Measurements from ENCODE around the gene P2RX4.
A peak's percentile ranks its signal among the peaks of the same experiment; 100 is the strongest.
"Not testable (repeated sequence)": the region's sequence is repeated elsewhere in the genome, so short reads cannot be mapped to it uniquely, and the experiment has no call there.

P2RX4 gene

DNA sequence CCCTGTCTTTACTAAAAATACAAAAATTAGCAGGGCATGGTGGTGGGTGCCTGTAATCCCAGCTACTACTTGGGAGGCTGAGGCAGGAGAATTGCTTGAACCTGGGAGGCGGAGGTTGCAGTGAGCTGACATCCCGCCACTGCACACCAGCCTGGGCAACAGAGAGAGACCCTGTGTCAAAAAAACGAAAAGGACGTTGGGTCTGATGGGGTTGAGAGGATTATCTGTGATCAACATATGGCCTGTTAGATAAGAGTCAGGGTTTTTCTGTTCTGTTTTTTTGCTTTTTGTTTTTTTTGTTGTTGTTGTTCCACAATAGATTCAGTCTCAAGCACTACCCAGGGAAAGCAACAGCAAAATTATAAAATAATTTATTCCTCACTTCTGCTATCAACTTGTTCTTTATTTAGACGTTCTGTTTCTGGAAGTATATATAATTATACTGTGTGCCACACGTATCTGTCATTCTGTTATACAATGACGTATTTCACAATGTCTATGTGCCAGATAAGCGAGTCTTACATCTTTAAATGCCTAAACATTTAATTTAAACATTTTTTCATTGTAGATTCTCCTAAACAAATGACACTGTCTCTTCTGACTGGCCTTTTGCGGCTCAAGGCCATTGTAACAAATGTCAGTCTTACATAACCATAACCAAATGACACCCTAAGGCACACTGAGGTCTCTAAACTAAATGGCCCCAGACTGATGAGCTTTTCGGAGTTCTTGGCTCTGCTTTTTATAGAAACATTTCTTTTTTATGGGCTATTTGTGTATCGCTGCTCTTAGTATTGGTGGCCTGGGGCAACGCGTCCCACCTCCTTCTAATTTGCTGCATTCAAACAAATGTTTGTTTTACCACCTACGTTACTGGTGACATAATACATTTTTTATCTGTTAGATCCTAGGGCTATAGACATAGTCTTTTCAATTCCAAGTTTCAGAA, 7.2 kb upstream of the P2RX4 start:
- H3K36me3 Mint-ChIP-seq, result no peaks in the 10 kb centered on the region
- no peaks in the 10 kb centered on the region for H3K27me3 Mint-ChIP-seq
- ATAC-seq (ENCODE audit: low read depth) (no peak), DNase-seq (ENCODE audit: low spot score in 2 of 2) (no peak)
- H3K9me3 Mint-ChIP-seq, result no peaks in the 10 kb centered on the region
- no peak overlapping the region for H3K4me3 Mint-ChIP-seq
- no peak overlapping the region for H3K27ac Mint-ChIP-seq
- peaks cover 3% of the 10 kb centered on the region for H3K4me1 Mint-ChIP-seq

DNA sequence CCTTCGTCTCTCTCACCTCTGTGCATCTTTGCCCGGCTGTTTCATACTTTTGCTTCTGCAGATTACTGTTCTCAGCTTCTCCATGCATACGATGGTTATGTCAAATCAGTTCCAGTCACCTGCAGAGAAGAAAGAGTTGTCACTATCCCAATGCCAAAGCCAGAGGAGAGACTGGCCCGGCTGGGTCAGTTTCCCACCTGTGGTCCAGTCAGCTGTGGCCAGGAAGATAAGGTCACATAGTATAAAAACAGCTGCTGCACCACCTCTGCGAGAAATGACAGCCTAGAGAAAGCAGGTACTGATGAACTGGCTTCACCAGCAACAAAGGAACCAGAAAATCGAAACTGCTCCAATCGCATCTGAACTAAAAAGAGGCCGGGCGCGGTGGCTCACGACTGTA, 6.4 kb upstream of the P2RX4 start:
- no peak overlapping the region for H3K4me3 Mint-ChIP-seq
- DNase-seq (ENCODE audit: low spot score in 2 of 2), result no peak
- ATAC-seq (ENCODE audit: low read depth), result no peak
- no peaks in the 10 kb centered on the region for H3K36me3 Mint-ChIP-seq
- no peaks in the 10 kb centered on the region for H3K9me3 Mint-ChIP-seq
- H3K27me3 Mint-ChIP-seq, result no peaks in the 10 kb centered on the region
- peaks cover 3% of the 10 kb centered on the region for H3K4me1 Mint-ChIP-seq
- H3K27ac Mint-ChIP-seq, result no peak overlapping the region

DNA sequence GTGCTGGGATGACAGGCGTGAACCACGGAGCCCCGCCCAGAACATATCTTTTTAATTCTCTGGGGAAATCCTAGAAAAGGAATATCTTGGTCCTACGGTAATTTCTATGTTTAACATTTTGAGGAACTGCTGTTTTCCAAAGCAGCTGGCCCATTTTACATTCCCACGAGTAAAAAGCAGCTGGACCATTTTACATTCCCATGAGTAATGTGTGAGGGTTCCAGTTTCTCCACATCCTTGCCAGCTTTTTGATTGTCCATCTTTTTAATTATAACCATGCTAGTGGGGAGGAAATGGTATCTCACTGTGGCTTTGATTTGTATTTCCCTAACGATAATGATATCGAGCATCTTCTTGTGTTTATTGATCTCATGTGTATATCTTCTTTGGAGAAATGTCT, 4.4 kb upstream of the P2RX4 start:
- Mint-ChIP-seq H3K4me3 (no peak overlapping the region), H3K27ac (no peak overlapping the region), H3K4me1 (peaks cover 6% of the 10 kb centered on the region), H3K27me3 (no peaks in the 10 kb centered on the region), H3K9me3 (no peaks in the 10 kb centered on the region), H3K36me3 (no peaks in the 10 kb centered on the region)
- ATAC-seq (ENCODE audit: low read depth) (no peak), DNase-seq (ENCODE audit: low spot score in 2 of 2) (no peak)

DNA sequence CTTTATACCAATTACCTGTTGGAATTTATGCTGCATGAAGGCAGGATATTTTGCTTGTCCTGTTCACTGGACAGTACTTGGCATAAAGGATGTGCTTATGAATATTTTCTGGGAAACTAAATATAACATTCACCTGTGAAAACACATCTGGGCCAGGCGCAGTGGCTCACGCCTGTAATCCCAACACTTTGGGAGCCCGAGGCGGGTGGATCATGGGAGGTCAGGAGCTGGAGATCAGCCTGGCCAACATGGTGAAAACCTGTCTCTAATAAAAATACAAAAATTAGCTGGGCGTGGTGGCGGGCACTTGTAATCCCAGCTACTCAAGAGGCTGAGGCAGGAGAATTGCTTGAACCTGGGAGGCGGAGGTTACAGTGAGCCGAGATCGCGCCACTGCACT, 1.4 kb upstream of the P2RX4 start:
- not testable (repeated sequence) for H3K27ac Mint-ChIP-seq; H3K9me3 Mint-ChIP-seq; ATAC-seq (ENCODE audit: low read depth); H3K27me3 Mint-ChIP-seq; DNase-seq (ENCODE audit: low spot score in 2 of 2); H3K4me1 Mint-ChIP-seq; H3K36me3 Mint-ChIP-seq
- H3K4me3 Mint-ChIP-seq, result peak overlapping the region; percentile 34

DNA sequence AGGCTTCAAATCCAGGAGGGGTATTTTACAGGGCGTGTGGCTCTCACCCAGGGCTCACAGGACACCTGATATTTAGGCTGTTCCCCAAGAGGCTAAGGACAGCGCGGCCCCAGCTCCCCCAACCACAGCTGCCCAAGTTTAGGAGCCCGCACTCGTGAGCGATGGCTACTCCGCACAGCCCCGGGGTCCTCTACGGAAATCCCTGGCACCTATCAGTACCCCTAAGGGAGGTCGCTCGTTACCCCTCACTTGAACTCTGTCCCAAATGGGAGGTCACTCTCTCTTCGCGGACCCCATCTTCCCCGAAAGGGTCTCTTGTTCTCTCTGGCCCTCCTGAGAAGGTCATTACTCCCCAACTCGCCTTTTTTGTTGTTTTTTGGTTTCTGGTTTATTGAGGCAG, 708 bp upstream of the P2RX4 start:
- DNase-seq (ENCODE audit: low spot score in 2 of 2) (no peak), ATAC-seq (ENCODE audit: low read depth) (no peak)
- Mint-ChIP-seq H3K27me3 (no peaks in the 10 kb centered on the region), H3K27ac (peak overlapping the region; percentile 96), H3K4me3 (peak overlapping the region; percentile 81), H3K4me1 (peaks cover 10% of the 10 kb centered on the region), H3K36me3 (no peaks in the 10 kb centered on the region), H3K9me3 (no peaks in the 10 kb centered on the region)

DNA sequence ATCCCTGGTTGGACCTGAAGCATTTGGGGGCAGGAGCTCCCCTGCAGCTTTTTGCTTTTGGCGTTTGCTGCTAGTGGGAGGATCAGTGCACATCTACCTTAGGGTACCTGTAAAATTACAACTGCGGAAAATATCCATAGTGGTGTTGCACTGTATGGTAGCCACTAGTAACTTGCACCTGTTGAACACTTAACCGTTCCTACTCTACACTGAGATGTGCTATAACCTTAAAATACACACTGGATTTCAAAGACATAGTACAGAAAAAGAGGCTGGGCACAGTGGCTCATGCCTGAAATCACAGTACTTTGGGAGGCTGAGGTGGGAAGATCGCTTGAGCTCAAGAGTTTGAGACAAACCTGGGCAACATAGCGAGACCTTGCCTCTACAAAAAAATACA, 2.9 kb downstream of the P2RX4 start:
- Mint-ChIP-seq H3K27me3 (no peaks in the 10 kb centered on the region), H3K9me3 (no peaks in the 10 kb centered on the region), H3K36me3 (peaks cover 8% of the 10 kb centered on the region), H3K4me3 (no peak overlapping the region), H3K27ac (no peak overlapping the region), H3K4me1 (peaks cover 11% of the 10 kb centered on the region)
- DNase-seq (ENCODE audit: low spot score in 2 of 2), result no peak
- no peak for ATAC-seq (ENCODE audit: low read depth)

DNA sequence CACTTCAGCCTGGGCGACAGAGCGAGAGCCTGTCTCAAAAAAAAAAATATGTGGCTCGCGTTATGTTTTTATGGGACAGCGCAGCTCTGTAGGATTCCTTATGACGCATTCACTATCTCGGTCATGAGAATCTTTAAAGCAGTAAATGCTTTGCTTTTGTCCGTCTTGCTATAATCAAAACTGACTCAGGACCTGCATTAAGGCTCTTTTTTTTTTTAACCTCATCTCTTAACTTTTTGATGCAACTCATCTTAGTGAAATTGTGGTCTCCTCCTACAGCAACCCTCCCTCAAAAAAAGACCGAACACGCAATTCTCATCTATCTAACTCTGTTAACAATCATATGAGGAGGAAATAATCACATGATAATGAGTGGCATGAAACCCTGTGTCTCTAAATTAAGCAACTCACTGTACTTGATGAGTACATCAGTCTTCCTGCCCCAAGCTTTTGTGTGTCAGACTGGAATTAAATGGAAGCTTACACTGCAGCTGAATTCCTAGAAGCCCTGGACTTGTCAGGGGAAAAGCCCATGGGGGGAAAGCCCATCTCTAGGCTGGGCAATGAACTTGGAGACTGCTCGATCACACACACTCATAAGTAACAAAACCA, 4.3 kb downstream of the P2RX4 start:
- no peaks in the 10 kb centered on the region for H3K27me3 Mint-ChIP-seq
- peaks cover 16% of the 10 kb centered on the region for H3K36me3 Mint-ChIP-seq
- DNase-seq (ENCODE audit: low spot score in 2 of 2) (no peak), ATAC-seq (ENCODE audit: low read depth) (no peak)
- H3K4me3 Mint-ChIP-seq, result no peak overlapping the region
- H3K4me1 Mint-ChIP-seq, result peaks cover 11% of the 10 kb centered on the region
- no peaks in the 10 kb centered on the region for H3K9me3 Mint-ChIP-seq
- H3K27ac Mint-ChIP-seq, result peak overlapping the region; percentile 36

DNA sequence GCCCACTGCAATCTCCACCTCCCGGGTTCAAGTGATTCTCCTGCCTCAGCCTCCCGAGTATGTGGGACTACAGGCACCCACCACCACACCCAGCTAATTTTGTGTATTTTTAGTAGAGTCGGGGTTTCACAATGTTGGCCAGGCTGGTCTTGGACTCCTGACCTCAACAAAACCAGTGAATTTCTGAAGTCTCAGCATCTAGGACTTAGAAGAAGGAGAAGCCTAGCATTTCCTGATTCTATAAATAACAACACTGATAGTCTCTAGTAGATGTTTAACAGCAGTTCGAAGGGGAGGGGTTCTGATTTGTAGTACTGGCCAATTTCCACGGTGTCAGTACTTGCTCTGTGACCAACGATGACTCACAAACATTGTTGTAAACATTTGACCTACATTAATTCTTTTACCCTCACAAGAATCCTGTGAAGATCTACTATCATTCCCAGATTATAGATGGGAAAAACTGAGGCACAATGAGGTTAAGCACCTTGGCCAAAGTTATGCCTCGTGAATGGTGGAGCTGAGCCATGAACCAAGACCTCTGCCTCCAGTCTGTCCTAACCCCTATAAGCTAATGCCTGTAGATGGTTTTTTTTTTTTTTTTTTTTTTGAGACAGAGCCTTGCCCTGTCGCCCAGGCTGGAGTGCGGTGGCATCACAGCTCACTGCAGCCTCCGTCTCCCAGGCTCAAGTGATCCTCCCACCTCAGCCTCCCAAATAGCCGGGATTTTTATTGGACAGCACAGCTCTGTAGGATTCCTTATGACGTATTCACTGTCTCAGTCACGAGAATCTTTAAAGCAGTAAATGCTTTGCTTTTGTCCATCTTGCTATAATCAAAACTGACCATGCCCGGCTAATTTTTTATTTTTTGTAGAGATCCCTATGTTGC, 5.2 kb downstream of the P2RX4 start:
- Mint-ChIP-seq H3K4me1 (peaks cover 9% of the 10 kb centered on the region), H3K36me3 (peaks cover 16% of the 10 kb centered on the region), H3K4me3 (no peak overlapping the region), H3K27me3 (no peaks in the 10 kb centered on the region), H3K27ac (peak overlapping the region; percentile 36), H3K9me3 (no peaks in the 10 kb centered on the region)
- DNase-seq (ENCODE audit: low spot score in 2 of 2) (no peak), ATAC-seq (ENCODE audit: low read depth) (no peak)

DNA sequence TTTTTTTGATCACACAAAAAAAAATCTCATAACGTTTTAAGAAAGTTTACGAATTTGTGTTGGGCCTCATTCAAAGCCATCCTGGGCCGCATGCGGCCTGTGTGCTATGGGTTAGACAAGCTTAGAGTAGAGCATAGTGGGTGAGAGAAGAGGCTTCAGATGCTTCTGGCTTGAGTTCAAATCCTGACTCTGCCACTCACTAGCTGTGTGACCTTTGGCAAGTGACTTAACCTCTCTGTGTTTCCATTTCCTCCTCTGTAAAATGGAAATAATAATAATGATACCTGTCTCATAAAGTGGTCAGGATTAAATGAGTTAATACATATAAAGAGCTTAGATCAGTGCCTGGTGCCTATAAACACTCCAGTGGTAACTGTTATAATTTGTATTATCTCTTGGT, 6.2 kb downstream of the P2RX4 start:
- Mint-ChIP-seq H3K27ac (no peak overlapping the region), H3K4me3 (no peak overlapping the region), H3K9me3 (no peaks in the 10 kb centered on the region), H3K36me3 (peaks cover 16% of the 10 kb centered on the region), H3K27me3 (no peaks in the 10 kb centered on the region), H3K4me1 (peaks cover 8% of the 10 kb centered on the region)
- ATAC-seq (ENCODE audit: low read depth), result no peak
- no peak for DNase-seq (ENCODE audit: low spot score in 2 of 2)

DNA sequence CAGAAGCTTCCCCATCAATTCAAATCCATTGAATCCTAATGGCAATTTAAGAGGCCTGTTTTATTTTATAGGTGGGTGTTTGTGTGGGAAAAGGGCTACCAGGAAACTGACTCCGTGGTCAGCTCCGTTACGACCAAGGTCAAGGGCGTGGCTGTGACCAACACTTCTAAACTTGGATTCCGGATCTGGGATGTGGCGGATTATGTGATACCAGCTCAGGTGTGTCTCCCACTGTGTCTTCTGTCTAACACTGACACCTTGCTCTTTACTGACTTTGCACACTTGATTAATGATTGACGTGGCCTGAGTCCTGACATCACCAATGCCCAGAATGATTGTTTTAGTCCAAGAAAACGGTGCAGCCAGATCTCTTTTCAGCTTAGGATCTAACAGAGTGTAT, 7.1 kb downstream of the P2RX4 start:
- Mint-ChIP-seq H3K36me3 (peaks cover 16% of the 10 kb centered on the region), H3K4me3 (no peak overlapping the region), H3K9me3 (no peaks in the 10 kb centered on the region), H3K27me3 (no peaks in the 10 kb centered on the region), H3K4me1 (peaks cover 8% of the 10 kb centered on the region), H3K27ac (peak overlapping the region; percentile 65)
- no peak for ATAC-seq (ENCODE audit: low read depth)
- DNase-seq (ENCODE audit: low spot score in 2 of 2), result no peak

DNA sequence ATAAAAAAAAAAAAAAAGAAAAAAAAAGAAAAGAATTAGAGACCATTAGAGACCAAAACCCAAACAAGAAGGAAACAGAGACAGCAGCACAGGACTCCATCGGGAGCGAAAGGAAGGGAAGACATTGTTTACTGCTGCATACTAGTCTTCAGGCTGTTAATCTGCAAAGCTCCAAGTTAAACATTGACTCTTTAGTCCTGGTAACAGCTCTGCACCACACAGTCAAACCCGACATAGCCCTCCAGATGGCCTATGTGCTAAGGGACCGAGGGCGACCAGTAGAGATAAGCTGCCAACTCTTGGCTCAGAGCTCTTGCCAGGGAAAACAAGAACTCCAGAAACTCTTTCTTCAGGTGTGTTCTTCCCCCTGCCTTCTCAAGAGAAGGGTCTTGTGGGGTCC, 7.8 kb downstream of the P2RX4 start:
- no peak for ATAC-seq (ENCODE audit: low read depth)
- peaks cover 17% of the 10 kb centered on the region for H3K36me3 Mint-ChIP-seq
- H3K9me3 Mint-ChIP-seq, result no peaks in the 10 kb centered on the region
- DNase-seq (ENCODE audit: low spot score in 2 of 2), result no peak
- H3K27ac Mint-ChIP-seq, result peak overlapping the region; percentile 31
- no peaks in the 10 kb centered on the region for H3K27me3 Mint-ChIP-seq
- H3K4me1 Mint-ChIP-seq, result peaks cover 9% of the 10 kb centered on the region
- H3K4me3 Mint-ChIP-seq, result no peak overlapping the region

DNA sequence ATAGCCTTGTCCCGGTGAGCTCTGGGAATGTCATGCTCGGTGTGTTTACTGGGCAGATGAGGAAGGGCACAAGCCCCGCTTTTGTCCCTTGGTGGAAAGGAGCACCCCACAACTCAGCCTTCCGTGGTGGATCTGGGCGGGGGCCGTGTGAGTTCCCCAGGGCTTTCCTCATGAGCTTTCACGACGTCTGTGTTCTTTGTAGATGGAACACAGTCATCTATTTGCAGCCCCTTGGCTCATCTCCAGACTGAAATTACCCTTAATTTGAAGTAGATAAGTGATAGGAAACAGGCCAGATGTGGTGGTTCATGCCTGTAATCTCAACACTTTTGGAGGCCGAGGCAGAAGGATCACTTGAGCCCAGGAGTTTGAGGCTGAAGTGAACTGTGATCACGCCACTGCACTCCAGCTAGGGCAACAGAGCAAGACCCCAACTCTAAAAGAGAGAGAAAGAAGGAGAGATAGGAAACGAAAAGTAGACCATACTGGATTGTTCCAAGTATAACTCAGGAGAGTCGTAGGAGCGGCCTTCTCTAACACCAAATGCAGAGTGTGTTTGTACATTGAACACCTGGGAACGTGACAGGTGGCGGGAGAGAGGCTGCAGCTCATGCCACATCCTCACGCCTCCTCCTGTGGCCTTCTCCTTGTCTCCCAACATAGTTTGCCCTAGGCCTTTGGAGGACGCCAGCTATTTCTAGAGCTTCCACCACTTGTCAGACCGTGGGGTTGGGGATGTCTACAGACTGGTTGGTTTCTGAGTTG, 8.8 kb downstream of the P2RX4 start:
- no peaks in the 10 kb centered on the region for H3K9me3 Mint-ChIP-seq
- no peak overlapping the region for H3K27ac Mint-ChIP-seq

DNA sequence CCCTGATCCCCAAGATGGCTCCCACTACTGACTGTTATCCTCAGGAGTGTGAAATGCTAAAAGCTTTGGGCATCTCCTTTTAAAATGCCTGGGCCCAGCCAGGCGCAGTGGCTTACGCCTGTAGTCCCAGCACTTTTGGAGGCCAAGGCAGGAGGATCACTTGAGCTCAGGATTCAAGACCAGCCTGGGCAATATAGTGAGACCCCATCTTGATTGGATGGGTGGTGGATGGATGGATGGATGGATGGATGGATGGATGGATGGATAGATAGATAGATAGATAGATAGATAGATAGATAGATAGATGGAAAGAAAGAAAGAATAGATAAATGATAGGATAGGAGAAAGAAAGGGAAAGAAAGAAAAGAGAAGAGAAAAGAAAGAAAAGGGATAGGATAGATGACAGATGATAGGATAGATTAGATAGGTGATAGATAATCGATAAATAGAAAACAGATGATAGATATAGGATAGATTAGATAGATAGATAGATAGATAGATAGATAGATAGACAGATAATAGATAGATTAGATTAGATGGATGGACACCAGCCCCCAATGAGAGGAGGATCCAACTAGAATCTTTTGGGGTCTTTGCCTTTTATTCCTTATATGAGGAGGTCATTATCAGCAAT, 9.5 kb downstream of the P2RX4 start:
- no peak for ATAC-seq (ENCODE audit: low read depth)
- no peak for DNase-seq (ENCODE audit: low spot score in 2 of 2)
- Mint-ChIP-seq H3K27ac (peak overlapping the region; percentile 54), H3K36me3 (peaks cover 18% of the 10 kb centered on the region), H3K27me3 (no peaks in the 10 kb centered on the region), H3K4me3 (no peak overlapping the region), H3K4me1 (peaks cover 19% of the 10 kb centered on the region), H3K9me3 (no peaks in the 10 kb centered on the region)

More for the DNA sequence above, 8.8 kb downstream of the P2RX4 start:
- H3K36me3 Mint-ChIP-seq, result peaks cover 18% of the 10 kb centered on the region
- no peaks in the 10 kb centered on the region for H3K27me3 Mint-ChIP-seq
- no peak for ATAC-seq (ENCODE audit: low read depth)
- peaks cover 20% of the 10 kb centered on the region for H3K4me1 Mint-ChIP-seq
- DNase-seq (ENCODE audit: low spot score in 2 of 2), result no peak
- no peak overlapping the region for H3K4me3 Mint-ChIP-seq
